ENCODE results near the gene RTP2.
A peak's percentile ranks its signal among the peaks of the same experiment; 100 is the strongest.

Gene RTP2

DNA sequence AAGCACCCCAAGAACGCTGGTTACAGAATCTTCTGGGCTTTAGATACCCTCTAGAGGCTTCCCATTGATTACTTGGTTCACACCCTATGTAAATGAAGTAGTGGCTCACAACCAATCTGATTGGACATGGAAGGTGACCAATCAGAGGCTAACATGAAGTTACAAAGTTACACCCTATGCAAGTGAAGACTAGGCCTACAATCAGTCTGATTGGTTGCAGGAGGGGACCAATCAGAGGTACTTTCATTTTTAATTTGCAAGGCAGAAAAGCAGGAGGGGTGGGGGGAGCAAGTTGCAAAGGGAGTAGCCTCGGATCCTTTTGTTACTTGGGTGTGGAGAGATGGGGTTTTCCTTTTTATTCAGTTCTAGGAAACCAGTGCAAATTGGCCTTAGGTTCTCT is 11.1 kb upstream of the RTP2 start:
- H3K4me3 ChIP-seq (ENCODE audit: low read depth, low read length) = no peak overlapping the region
- TF ChIP-seq POLR2A (IDR thresholded peaks at IDR 0.05; ENCODE audit: extremely low read depth, insufficient read length) (no peak), MAX (IDR thresholded peaks at IDR 0.05; ENCODE audit: low read depth, low read length) (no peak), MYC (IDR thresholded peaks at IDR 0.05; ENCODE audit: low read depth, low read length) (no peak)
- TF ChIP-seq, protein P1, sequence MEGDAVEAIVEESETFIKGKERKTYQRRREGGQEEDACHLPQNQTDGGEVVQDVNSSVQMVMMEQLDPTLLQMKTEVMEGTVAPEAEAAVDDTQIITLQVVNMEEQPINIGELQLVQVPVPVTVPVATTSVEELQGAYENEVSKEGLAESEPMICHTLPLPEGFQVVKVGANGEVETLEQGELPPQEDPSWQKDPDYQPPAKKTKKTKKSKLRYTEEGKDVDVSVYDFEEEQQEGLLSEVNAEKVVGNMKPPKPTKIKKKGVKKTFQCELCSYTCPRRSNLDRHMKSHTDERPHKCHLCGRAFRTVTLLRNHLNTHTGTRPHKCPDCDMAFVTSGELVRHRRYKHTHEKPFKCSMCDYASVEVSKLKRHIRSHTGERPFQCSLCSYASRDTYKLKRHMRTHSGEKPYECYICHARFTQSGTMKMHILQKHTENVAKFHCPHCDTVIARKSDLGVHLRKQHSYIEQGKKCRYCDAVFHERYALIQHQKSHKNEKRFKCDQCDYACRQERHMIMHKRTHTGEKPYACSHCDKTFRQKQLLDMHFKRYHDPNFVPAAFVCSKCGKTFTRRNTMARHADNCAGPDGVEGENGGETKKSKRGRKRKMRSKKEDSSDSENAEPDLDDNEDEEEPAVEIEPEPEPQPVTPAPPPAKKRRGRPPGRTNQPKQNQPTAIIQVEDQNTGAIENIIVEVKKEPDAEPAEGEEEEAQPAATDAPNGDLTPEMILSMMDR (IDR thresholded peaks at IDR 0.05; ENCODE audit: low read depth, low read length) = no peak
- peak; percentile 51 for DNase-seq (ENCODE audit: low read depth)

GRCh38 chr3:187709155-187709554 is 6.8 kb upstream of the RTP2 start:
- H3K4me3 ChIP-seq (ENCODE audit: low read depth, low read length) = no peak overlapping the region
- TF ChIP-seq, protein P1 (IDR thresholded peaks at IDR 0.05; ENCODE audit: low read depth, low read length) = peak; percentile 15
- no peak for TF ChIP-seq MYC (IDR thresholded peaks at IDR 0.05; ENCODE audit: low read depth, low read length)
- DNase-seq (ENCODE audit: low read depth) = no peak

GRCh38 chr3:187708696-187709095 is 6.3 kb upstream of the RTP2 start:
- no peak for TF ChIP-seq MYC (IDR thresholded peaks at IDR 0.05; ENCODE audit: low read depth, low read length)
- no peak for TF ChIP-seq MAX (IDR thresholded peaks at IDR 0.05; ENCODE audit: low read depth, low read length)
- no peak for TF ChIP-seq POLR2A (IDR thresholded peaks at IDR 0.05; ENCODE audit: extremely low read depth, insufficient read length)
- TF ChIP-seq, protein P1 (IDR thresholded peaks at IDR 0.05; ENCODE audit: low read depth, low read length) = no peak
- H3K4me3 ChIP-seq (ENCODE audit: low read depth, low read length) = no peak overlapping the region

GRCh38 chr3:187706971-187707370 is 4.6 kb upstream of the RTP2 start:
- H3K4me3 ChIP-seq (ENCODE audit: low read depth, low read length) = no peak overlapping the region
- DNase-seq (ENCODE audit: low read depth) = no peak
- TF ChIP-seq POLR2A (IDR thresholded peaks at IDR 0.05; ENCODE audit: extremely low read depth, insufficient read length) = no peak
- no peak for TF ChIP-seq MAX (IDR thresholded peaks at IDR 0.05; ENCODE audit: low read depth, low read length)
- no peak for TF ChIP-seq MYC (IDR thresholded peaks at IDR 0.05; ENCODE audit: low read depth, low read length)
- TF ChIP-seq, protein P1 (IDR thresholded peaks at IDR 0.05; ENCODE audit: low read depth, low read length) = no peak

More at GRCh38 chr3:187708696-187709095, 6.3 kb upstream of the RTP2 start:
- DNase-seq (ENCODE audit: low read depth) = no peak

DNA sequence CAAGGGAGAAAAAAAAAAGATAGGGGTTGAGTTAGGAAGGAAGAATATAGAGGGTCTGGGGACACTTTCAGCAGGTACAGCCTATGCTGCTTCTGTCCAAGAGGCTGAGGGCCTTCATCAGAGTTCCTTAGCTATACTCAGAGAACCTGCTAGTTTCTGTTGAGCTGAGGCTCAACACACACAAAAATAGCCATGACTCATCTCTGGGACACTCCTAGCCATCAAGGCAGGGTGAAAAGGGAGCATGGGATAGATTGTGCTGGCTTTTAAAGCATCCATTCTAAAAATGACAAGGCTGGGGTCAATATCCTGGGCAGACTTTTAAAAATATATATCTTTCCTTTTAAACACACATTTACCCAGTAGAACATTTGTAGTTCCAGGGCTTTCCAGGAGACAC is 2.8 kb upstream of the RTP2 start:
- no peak for TF ChIP-seq POLR2A (IDR thresholded peaks at IDR 0.05; ENCODE audit: extremely low read depth, insufficient read length)
- TF ChIP-seq MAX (IDR thresholded peaks at IDR 0.05; ENCODE audit: low read depth, low read length) = no peak
- TF ChIP-seq MYC (IDR thresholded peaks at IDR 0.05; ENCODE audit: low read depth, low read length) = no peak
- TF ChIP-seq, protein P1 (IDR thresholded peaks at IDR 0.05; ENCODE audit: low read depth, low read length) = no peak
- no peak for DNase-seq (ENCODE audit: low read depth)
- no peak overlapping the region for H3K4me3 ChIP-seq (ENCODE audit: low read depth, low read length)

GRCh38 chr3:187700249-187700648 is 2.1 kb downstream of the RTP2 start:
- no peak for DNase-seq (ENCODE audit: low read depth)
- no peak overlapping the region for H3K4me3 ChIP-seq (ENCODE audit: low read depth, low read length)
- TF ChIP-seq POLR2A (IDR thresholded peaks at IDR 0.05; ENCODE audit: extremely low read depth, insufficient read length) (no peak), MAX (IDR thresholded peaks at IDR 0.05; ENCODE audit: low read depth, low read length) (no peak), MYC (IDR thresholded peaks at IDR 0.05; ENCODE audit: low read depth, low read length) (no peak)
- TF ChIP-seq, protein P1 (IDR thresholded peaks at IDR 0.05; ENCODE audit: low read depth, low read length) = no peak
